GM15510 (cell line): ENCODE results near the gene SKOR1.

ENCODE experiments used
- POLR2A ChIP-seq: IDR thresholded peaks from 3 replicates; pipeline ENCODE4 v1.6.1; 2011; ENCODE audit warnings: borderline replicate concordance; ENCODE audit not compliant: insufficient read length; ENCODE audit errors: extremely low read depth

Gene SKOR1

DNA sequence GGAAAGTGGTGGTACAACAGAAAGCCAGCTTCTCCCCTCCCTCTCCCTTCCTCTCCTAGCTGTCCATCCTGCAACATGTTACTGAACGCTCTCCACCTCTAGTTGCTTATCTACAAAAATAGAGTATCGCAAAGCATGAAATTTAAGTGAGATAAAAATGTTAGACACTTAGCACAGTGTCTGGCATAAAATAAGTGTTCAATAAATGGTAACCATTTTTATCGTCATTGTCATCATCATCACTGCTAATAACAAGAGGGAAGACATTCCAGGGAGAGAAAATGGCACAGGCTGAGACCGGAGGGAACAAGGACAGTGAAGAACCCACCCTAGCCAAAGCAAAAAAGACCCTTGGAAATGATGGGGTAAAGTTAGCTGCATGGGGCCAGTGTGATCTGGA lies 38.7 kb upstream of the SKOR1 start:
- TF ChIP-seq POLR2A = no peak

- no peak for TF ChIP-seq POLR2A
Observed at GRCh38 chr15:67788986-67789385, 36.3 kb upstream of the SKOR1 start.

GRCh38 chr15:67790610-67791319 lies 34.5 kb upstream of the SKOR1 start:
- TF ChIP-seq POLR2A = no peak

DNA sequence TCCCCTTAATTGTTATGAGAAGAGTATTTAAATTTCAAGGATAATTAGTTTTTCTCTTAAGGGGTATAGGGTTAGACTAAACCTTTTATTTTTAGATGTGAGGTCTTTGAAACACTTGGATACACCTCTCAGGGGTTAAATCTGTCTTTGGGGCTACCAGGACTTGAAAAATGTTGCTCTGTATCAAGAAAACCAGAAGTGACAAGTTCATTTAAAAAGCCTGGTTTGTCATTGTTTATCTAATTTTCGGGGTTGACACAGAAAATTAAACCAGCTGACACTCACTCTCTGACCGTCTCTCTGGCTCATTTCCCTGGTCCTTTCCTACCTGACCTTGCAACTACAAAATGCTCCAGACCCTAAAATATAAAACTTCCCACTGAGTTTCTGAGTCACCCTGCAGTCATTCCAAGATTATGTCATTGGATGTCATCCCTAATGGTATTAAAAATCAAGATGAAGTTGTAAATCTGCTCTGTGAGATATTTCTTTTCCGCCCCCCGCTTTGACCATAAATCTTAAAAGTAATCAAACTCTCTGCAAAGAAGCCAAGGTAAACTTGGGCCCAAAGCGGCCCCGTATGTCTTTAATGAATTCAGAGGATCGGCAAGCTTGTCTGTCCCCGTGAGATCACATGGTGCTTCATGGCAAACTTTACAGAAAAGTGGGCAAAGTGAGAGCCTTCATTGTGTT lies 32.9 kb upstream of the SKOR1 start:
- no peak for TF ChIP-seq POLR2A

- TF ChIP-seq POLR2A = no peak
Observed at GRCh38 chr15:67794832-67795574, 30.3 kb upstream of the SKOR1 start.

- no peak for TF ChIP-seq POLR2A
Observed at GRCh38 chr15:67796196-67797127, 28.8 kb upstream of the SKOR1 start.

GRCh38 chr15:67799801-67800205 lies 25.5 kb upstream of the SKOR1 start:
- no peak for TF ChIP-seq POLR2A

GRCh38 chr15:67801142-67801541 lies 24.2 kb upstream of the SKOR1 start:
- TF ChIP-seq POLR2A = no peak

DNA sequence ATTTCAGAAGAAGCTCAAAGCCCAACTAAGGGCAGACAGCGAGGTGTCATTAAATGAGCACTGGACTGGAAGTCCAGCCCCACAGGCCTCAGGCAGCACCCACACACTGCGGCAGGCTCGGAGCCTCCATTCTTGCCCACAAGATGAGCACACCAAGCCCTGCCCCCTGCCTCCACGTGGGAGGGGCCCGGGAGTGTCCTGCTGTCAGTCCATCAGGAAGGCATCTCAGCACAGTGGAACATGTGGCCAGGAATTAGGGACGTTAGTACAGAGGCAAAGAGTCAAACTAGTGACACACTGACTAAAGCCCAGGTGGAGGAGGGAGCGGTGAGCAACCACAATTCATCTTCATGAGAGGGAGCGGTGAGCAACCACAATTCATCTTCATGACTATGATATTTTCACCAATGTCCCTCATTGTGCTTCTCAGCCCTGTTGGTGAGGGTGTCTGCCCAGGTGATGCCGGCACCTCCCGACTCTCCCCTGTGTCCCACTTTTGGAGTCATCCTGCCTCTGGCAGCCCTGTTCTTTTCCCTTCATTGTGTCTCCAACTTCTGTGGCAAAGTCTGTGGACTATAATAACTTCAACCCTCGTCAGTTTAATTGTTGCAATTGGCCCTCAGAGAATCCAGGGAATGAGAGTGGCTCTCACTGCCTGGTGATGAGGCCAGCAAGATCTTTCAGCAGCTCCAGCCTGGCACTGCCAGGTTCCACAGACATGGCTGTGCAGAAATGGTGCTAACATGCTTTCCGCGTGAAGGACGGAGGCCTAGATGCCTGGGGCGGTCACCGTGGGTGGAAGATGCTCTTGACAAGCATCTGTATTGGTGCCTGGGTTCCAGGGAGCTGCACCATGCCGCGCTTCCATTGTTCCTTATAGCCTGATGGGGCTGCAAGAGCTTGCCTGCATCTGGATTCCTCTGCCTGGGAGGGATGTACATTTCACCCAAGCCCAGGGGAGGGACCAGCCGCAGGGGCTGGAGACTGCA lies 23.1 kb upstream of the SKOR1 start:
- no peak for TF ChIP-seq POLR2A

DNA sequence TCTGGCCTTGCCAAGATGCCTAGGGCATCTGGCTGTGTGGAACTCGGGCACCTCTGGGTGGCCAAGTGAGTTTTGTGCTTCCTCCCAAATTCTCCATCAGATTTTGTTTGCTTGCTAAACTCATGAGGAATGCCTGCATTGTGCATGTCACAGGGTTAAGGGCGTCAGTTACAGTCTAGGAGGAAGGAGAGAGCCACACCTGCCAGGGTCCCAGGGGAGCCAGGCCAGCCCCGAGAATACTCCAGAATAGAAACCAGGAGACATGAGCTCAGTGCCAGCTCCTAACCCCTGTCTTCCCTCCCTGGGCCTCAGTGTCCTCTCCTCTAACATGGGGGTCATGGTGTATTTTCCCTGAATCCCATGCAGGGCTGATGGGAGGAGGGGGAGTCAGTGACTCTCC lies 22.0 kb upstream of the SKOR1 start:
- no peak for TF ChIP-seq POLR2A

GRCh38 chr15:67803996-67804843 lies 21.1 kb upstream of the SKOR1 start:
- no peak for TF ChIP-seq POLR2A

DNA sequence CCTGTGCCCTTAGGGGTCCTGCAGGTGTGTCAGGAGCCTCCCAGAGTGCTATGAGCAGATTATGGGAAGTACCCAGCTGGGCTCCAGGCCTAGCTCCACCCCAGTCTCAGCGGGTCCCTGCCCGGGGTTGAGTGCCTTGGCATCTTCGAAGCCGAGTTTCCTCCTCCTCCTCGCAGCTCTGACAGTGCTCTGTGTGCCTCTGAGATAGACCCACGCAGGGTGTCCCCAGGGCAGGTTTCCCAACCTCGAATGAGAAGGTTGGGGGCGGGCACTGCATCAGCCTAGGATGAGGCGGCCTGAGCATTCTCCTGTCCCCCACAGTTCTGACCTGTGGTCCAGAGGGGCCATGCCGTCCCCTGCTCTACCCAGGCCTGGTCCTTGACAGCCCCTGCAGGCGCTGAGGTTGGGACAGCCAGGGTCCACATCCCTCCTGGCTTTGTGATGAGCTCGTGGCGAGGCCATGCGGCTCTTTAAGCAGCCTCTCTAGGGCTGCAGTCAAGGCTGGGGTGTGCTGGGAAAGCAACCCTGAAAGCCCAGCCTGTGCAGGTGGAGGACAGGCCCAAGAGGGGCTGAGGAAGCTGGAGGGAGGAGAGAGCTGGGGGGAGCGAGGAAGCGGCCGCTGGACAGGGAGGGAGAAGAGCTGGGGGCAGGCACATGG lies 20.2 kb upstream of the SKOR1 start:
- TF ChIP-seq POLR2A = no peak

GRCh38 chr15:67805666-67806516 lies 19.4 kb upstream of the SKOR1 start:
- TF ChIP-seq POLR2A = no peak
